H1 (cell line): ENCODE measurements around the gene DAO. TPM values are rescaled to one million over a fixed set of nuclear protein-coding genes. Genes with fewer than 3 reads are reported as not detected.

ENCODE experiments used
- CBX5 ChIP-seq: fragments of 300-800, 300-1000 bp; sonication (generic); IDR thresholded peaks from 2 replicates; pipeline ENCODE4 v1.7.1; 2016; ENCODE audit warnings: antibody characterized with exemption, low read length, low read depth
- CHD7 ChIP-seq: fragments of 300-600 bp; sonication (generic); IDR thresholded peaks from 2 replicates; pipeline ENCODE4 v1.7.1; 2012; ENCODE audit warnings: low read length, moderate library complexity, mild to moderate bottlenecking, inconsistent platforms; ENCODE audit not compliant: insufficient replicate concordance
- CTBP2 ChIP-seq: IDR thresholded peaks from 2 replicates; pipeline ENCODE4 v1.7.0; 2011; ENCODE audit warnings: borderline replicate concordance, mild to moderate bottlenecking, moderate library complexity, mixed read lengths, low read length; ENCODE audit not compliant: insufficient read depth, insufficient read length
- E2F6 ChIP-seq: IDR thresholded peaks from 2 replicates; pipeline ENCODE4 v1.6.1; 2012; ENCODE audit warnings: inconsistent platforms
- EP300 ChIP-seq, 2 experiments: IDR thresholded peaks; 1 replicate in 1 of 2; 2 replicates in 1 of 2; pipeline ENCODE4 v1.6.1; 2011 to 2012; ENCODE audit warnings: low read depth in 2 of 2, low read length in 2 of 2, mild to moderate bottlenecking in 2 of 2, borderline replicate concordance in 1 of 2, inconsistent platforms in 1 of 2, moderate library complexity in 1 of 2
- KDM5A ChIP-seq: fragments of 200-600 bp; IDR thresholded peaks from 2 replicates; pipeline ENCODE4 v1.7.1; 2012; ENCODE audit warnings: mild to moderate bottlenecking, low read length, inconsistent platforms, mixed read lengths
- SAP30 ChIP-seq: fragments of 300-600 bp; sonication (generic); IDR thresholded peaks from 2 replicates; pipeline ENCODE4 v1.7.1; 2012; ENCODE audit warnings: low read length, moderate library complexity, mild to moderate bottlenecking, inconsistent platforms; ENCODE audit not compliant: insufficient read depth, insufficient replicate concordance
- SP1 ChIP-seq: IDR thresholded peaks from 2 replicates; pipeline ENCODE4 v1.6.1; 2011; ENCODE audit warnings: low read depth, low read length
- SRF ChIP-seq: IDR thresholded peaks from 2 replicates; pipeline ENCODE4 v1.6.1; 2011; ENCODE audit warnings: mild to moderate bottlenecking, low read depth, low read length, moderate library complexity
- TAF7 ChIP-seq: optimal IDR thresholded peaks from 2 replicates; pipeline ENCODE3; 2011; ENCODE audit warnings: low read depth, mild to moderate bottlenecking, inconsistent platforms, low read length, moderate library complexity, borderline replicate concordance
- YY1 ChIP-seq: IDR thresholded peaks from 2 replicates; pipeline ENCODE4 v1.6.1; 2011; ENCODE audit warnings: low read depth, mild to moderate bottlenecking, low read length
- polyA plus RNA-seq, 7 experiments: library from polyadenylated mRNA; depleted of rRNA in 3 of 7; stranded (reverse) in 5 of 7; unstranded in 2 of 7; fragments of >200 nt in 5 of 7; fragments of 200-250 nt in 2 of 7; gene quantifications; 1 replicate in 5 of 7; 2 replicates in 1 of 7; 4 replicates in 1 of 7; pipeline versions ENCODE4 v1.2.1 to v1.2.3, GENCODE V29; 2011 to 2013; ENCODE audit warnings: missing spikeins in 2 of 7, mixed read lengths in 2 of 7
- total RNA-seq: library from RNA; stranded (reverse); fragmentation: NEBNext Ultra II Directional; extraction: Animal tissue kit (Norgen Biotek cat#: 25700); gene quantifications from 2 replicates; pipeline ENCODE4 v1.2.1, GENCODE V29; 2021

DAO gene
- total and polyA plus RNA-seq, 2 of the 8 experiments (the other 6 are each of a cell fraction or from before 2014, with no cell fraction given), result not detected

- TF ChIP-seq CHD7, result no peak
- TF ChIP-seq YY1, result no peak
- no peak for TF ChIP-seq SRF
- TF ChIP-seq TAF7, result no peak
- no peak for TF ChIP-seq E2F6
- no peak for TF ChIP-seq EP300 (IDR thresholded peaks at IDR 0.05; ENCODE audit: borderline replicate concordance in 1 of 2, low read depth in 2 of 2, low read length in 2 of 2)
- no peak for TF ChIP-seq SP1
- no peak for TF ChIP-seq KDM5A
- no peak for TF ChIP-seq CTBP2
- no peak for TF ChIP-seq SAP30
- no peak for TF ChIP-seq CBX5
These were observed 8.1 kb downstream of the DAO start (continued) for GRCh38 chr12:108888031-108888430.
